HG02852 (cell line): ENCODE results near the gene HOXB7.

Experiments used
- ATAC-seq: cut with Tn5 transposase; IDR thresholded peaks from one replicate; pipeline ENCODE4 v1.9.1; 2021; ENCODE audit warnings: mild to moderate bottlenecking, moderate library complexity; ENCODE audit not compliant: unreplicated experiment

The HOXB7 gene

DNA sequence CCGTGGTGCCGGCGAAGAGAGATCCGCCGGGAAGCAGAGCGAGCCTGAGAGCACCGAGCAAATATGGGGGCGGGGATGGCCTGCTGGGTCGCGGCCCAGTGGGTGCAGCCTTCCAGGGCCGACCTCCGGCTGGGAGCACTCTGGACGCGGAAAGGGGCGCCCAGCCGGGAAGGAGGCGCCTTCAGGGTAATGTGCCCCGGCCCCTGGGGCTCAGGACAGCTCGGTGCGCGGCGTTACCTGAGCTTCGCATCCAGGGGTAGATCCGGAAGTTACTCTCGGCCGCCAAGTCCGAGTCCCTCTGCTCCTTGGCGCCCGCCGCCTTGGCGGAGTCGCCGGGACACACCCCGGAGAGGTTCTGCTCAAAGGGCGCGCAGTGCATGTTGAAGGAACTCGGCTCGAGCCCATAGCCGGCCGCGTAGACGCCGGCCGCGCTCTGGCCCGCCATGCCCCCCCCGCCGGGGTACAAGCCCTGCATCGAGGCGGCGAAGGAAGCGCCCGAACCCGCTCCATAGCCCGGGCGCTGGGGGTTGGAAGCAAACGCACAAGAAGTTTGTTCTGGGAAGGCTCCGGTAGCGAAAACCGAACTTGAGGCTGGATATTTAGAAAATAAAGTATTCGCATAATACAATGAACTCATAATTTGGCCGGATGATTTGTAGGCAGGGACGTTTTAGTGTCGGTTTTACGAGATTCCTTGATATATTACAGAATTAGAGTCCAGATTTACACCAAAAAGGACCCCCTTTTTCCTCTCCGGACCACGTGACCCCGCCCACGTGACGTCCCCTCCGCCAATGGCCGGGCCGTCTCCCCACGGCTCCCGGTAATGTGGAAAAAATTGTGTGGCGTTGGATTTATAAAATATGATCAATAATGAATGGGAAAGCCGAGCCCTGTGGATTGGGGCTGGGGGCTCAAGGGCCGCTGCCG, at the start of gene HOXB7:
HOXB7 (minus strand) TSS at position 736 of the 930 bp plus-strand sequence; CDS start at position 637, 99 bp downstream.
- peak; percentile 41 for ATAC-seq

DNA sequence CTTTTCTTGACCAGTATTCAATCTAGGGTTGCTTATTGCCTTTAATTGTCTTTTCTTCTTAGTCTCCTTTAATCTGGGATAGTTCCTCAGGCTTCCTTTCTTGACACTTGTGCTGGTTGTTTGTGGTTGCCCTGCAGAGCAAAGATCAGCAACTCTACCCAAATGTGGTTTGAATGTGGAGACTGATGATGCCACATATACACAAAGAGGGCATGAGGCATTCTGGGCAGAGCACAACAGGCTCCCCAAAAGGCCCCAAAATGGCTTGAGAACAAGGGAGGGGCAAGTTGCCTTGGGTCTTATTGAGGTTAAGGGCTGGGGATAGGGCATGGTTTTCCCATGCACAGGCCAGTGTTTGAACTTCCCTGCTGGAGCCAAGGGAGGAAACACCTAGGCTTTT, 45.1 kb upstream of the HOXB7 start:
- ATAC-seq, result no peak

DNA sequence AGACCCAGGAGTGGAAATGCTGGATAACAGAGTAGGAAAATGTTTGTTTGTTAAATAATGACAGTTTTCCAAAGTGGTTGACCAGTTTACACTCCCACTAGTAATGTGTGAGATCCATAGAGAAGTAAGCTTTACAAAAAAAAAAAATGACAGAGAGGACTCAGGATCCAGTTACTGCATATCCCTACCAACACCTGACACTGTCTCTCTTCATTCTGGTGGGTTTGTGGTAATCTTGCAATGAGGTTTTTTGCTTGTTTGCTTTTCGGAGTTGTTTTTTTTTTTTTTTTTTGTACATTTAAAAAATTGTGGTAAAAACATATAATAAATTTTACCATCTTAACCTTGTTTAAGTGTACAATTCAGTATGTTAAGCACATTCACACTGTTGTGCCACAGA, 38.9 kb upstream of the HOXB7 start:
- ATAC-seq, result no peak

DNA sequence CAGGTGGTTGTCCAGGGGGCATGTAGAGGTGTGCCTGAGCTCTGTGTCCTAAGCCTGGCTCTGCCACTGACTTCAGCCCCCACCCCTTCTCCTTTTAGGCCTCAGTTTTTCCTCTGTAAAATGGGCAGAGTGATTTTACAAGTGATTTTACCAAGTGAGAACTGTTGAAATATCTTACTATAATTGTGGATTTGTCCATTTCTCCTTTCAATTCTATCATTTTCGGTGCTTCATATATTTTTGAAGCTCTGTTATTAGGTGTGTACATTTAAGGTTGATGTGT, 37.1 kb upstream of the HOXB7 start:
- no peak for ATAC-seq

DNA sequence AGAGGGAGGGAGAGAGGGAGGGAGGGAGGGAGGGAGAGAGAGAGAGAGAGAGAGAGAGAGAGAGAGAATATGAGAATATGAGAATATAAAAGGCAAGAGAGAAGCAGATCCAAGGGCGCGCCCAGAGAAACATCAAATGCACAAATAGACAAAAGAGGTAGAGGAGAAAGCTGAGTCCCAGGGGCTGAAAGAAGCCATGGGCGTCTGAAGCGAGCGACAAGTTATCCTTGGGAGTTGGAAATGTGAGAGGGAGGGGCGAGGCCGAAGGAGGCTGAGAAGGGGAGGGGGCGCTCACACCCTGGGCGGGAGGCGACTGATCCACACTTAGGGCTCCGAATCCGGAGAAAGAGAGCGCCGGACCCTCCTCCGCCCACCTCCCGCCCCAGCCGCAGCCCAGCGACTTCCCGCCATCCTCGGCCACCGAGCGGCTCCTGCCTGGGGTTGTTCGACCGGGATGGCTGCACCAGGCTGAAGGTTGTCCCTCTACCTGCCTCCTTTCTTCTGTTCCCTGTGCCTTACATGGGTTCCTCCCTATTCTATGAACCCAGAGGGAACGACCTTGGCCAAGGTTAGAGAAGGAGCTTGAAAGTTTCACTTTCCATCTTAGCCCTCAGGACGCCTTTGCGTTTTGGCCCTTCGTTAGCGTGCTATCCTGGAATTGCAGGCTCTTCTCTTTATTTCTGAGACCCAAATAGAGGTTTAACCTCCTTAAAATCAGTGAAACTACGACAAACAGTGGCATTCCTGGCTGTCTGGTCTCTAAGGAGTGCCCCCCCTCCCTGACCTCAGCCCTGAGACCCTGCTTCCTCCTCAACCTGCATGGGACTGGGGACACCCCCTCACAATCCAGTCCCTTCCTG, 36.5 kb upstream of the HOXB7 start:
- no peak for ATAC-seq

DNA sequence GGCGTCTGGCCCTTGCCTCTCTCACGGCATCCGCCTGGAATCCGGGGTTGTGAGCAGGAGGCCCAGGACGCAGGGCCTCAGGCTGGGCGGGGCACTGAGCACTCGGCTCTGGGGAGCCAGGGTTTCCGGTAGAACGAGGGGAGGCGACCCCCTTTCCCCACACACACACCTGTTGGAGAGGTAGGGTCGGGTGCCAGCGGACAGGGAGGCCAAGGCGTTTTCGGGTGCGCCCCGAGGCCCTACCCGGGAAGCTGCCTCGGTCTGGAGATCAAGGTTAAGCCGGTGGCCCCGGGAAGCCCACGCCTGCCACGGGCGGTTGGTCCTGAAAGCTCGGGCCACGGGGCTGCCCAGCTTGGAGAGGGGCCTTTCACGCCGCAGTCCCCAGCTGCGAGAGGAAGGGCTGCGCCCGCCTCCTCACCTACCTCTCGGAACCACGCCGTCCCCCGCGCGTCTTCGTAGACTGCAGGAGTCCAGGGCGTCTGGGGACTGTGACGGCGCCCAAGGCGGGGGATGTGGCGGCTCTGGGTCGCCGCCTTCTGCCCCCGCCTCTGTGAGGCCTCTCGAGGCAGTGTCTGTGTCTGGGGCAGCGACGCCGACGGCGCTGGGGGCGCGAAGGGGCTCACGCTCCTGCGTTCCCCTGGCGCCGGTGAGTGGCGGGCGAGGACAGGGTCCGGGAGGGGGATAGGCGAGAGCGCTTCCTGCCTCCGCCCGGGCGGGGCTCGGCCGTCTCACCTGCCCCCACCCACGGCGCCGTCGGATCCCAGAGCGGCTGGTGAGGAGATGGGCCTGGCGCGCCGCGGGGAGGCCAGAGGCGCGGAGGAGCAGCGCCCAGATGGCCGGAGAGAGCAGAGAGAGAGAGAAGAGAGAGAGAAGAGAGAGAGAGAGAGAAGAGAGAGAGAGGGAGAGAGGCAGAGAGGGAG, 35.6 kb upstream of the HOXB7 start:
- no peak for ATAC-seq

DNA sequence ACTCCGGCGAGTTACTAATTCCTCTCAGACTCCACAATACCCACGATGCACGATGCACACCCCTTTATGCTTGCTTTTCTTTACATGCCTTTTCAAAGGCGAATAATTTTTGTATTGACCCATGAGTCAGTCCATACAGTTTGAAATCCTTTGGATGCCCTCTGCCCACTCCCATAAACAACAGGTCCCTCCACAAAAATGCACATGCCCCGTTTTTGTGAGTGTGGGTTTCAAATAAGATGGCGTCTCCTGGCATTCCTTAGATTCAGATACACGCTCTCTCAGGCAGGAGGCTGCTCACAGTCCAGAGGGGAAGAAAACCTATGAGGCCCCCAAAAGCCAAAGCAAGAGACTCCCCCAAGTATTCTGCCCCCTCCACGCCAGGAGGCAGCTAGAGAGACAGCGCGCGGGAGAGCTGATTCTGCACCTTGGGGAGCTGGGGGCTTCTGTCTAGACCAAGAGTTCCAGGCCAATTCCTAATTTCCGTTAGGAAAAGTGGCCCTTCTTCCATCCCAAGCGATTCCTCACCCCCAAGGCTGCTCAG, 34.9 kb upstream of the HOXB7 start:
- no peak for ATAC-seq

DNA sequence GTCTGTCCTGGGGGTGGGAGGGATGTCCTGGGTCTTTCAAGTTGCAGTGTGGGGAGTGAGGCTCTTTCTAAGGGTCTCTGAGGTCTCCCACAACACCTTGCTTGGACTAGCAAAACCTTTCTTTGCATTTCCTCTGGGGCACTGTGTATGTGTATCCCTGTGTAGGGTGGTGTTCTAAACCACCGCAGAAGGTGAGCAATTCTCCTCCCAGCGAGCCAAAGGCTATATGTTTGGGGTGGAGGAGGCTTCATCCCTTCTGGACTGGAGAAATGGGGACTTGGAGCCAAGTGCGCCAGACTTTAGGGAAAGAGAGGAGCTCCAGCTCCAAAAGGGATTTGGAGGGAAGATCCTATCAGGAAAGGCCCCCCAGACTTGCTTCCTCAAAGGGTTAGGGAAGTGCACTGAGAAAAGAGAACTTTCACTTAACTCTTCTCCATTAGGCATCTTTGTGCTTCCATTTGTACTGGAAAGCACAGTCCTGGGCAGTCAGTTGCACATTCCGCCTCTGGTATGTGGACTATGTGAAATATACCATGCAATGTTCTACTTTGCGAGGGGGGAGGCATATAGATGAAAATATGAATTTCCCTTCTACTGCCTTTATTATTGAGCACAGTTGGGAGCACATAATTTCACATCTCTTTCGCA, 34.2 kb upstream of the HOXB7 start:
- ATAC-seq, result no peak

DNA sequence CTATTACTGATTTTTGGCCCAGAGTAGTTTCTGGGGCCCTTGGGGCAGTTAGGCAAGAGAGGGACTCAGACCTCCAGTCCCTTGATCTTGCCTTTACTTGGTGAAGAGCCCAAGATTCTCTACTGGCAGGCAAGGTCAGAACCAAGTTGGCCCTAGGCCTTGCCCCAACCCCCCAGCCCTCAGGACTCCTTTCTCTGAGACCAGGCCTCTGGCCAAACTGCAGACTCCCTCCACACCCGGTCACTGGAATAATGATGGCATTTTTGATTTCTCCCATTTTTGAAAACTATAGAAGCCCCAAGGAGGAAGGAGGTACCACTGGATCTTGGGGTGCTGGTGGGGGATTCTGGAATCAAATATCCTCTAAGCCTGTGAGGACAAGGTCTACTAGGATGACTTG, 33.3 kb upstream of the HOXB7 start:
- ATAC-seq, result no peak

DNA sequence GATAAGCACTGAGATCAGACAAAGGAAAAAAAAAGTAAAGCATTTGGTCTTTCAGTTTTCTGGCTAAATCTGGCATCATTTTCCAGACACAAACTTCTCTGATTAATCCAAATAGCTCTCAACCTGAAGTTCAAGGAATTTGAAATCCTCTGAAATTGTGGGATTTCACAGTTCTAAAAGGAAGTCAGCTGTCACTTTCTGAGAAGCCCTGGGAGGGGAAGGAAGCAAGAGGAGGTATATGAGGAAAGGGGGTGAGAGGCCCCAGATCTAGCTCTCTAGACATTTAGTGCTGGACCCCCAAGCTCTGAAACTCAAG, 32.8 kb upstream of the HOXB7 start:
- ATAC-seq, result no peak

DNA sequence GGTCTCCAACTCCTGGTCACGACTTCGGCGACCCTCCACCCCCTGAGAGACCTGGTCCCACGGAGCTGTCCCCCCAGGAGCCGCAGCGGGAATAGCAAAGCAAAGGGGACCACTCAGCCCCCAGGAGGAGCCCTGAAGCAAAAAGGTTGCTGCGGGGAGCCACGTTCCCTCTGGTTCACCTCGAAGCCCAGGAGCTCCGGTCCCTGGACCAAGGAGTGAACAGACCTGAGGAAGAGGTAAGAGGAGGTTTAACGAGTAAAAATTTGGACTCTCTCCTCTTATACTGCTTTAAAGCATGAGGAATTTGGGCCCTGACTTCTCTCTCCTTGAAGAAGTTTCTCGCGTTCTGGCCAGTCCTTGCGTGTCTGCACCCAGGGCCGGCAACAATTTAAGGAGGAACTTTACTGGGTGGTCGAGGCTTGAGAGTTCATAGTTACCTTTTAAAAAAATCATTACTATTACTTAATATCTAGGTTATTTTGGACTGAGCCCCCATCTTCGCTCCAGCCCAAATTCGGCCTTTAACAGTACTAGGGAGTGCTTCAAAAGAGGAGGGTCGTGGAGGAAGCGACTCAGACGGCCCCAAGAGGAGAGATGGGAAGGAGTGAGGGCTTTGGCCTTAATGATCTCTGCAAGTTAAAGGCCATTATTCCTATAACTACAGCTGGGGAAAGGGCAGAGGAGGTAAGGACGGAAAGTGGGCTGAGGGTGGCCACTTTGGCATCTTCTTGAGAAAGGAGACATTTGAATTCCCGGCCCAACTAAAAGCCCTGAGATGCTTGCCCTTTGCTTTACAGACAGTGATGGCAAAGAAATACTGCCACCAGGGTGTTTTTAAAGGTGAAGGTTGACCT, 32.3 kb upstream of the HOXB7 start:
- ATAC-seq, result no peak

DNA sequence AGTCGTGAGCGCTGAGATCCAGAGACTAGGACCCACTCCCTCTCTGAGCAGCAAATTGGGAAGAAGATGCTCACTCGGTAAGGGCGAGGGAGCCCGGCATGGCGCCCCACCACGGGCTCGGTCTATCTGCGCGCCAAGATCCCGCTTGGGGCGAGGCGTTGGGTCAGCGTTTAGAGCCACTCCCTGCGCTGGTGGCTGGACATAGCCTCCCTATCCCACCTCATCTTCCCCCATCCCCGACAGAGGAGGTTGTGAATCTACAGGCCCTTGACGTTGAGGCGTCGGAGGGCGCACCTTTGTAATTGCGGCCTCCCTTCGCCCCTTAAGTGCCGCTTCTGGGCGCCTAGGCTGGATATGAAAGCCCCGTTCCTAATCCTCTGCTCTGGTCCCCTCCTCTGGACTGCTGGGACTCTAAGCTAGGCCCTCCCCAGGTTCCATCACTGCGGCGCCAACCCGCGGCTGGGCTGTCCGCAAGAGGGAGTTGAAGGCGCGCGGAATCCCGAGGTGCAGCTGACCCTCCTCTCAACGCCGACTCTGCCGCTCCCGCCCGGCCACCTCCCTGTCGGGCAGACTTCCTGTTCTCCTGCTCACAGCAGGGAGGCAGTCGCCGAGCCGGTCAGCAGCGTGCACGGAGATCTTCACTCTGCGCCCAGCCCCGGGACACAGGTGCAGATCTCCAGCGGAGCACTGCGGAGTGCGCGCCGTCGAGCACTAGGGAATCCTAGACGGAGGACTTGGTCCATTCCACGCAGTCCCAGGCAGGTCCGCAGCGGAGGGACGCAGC, 31.4 kb upstream of the HOXB7 start:
- ATAC-seq, result no peak

DNA sequence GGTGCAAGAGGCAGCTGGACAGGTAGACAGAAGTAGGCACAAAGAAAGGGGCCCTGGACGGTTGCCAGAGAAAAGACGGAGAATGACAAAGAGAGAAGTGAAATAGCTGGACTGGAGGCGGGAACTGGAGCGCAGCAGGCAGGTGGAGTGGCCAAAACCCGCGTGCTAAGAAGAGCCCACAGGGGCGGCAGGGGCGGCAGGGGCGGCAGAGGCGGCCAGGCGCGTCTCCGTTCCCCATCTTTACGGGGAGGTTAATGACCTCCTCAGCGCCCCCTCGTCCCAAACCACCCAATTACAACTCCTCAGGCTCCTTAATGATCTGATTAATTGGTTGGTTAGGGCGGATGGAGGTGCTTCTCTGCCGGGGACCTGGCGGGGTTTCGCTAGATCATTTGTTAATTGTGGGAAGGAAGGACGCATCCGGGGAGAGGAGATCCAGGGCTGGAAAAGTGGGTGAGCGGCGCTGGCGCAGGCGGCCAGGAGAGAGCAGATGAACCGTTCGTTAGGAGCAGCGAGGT, 30.8 kb upstream of the HOXB7 start:
- no peak for ATAC-seq

DNA sequence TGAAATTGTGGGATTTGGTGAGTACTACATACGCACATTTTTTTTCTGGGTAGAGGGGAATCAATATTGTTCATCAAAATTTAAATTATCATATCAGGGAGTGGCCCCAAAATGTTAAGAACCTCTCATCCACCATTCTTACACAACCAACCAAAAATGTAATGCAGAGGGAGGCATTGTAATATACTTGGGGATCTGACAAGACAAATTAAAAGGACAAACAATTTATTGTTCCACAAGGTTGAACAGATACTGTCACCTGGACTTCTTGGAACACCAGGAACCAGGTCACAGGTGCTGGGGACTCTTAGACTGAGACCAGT, 30.0 kb upstream of the HOXB7 start:
- no peak for ATAC-seq

DNA sequence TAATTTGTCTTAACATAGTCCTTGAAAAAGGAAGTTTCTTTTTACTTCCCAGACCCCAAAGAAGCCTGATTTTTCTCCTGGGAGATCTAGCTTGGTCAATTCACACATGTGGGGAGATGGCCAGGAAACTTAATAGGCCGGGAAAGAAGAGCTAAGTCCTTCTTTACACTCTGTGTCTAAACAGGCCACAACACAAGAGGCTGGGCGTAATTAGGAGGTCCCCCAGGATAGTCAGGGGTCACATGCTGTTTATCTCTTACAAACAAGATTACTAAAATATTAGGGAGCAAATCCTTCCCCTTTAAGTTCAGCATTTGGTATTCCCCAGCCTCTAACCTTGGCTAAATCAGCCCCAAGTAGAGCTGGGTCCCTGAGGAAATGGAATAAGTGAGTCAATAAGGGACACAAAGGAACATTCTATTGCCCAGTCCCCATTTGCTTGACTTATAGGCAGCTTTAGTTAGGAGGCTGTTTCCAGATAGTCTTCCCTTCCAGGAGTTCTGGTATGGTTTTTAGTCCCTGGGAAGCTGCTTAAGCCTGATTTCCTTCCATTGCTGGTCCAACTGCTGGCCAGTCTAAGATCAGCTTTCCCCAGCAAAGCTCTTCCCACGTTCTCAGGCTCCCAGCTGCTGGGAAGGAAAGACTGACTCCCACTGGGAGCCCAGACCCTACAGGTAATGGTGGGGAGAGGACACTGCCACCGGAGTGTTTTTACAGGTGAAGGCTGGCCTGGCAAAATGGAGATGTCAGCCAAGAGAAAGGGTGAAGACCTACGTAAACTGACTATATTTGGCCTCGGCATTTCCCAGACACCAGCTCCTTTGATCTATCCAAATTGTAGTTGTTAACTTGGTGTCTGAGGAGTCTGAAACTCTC, 29.4 kb upstream of the HOXB7 start:
- no peak for ATAC-seq

DNA sequence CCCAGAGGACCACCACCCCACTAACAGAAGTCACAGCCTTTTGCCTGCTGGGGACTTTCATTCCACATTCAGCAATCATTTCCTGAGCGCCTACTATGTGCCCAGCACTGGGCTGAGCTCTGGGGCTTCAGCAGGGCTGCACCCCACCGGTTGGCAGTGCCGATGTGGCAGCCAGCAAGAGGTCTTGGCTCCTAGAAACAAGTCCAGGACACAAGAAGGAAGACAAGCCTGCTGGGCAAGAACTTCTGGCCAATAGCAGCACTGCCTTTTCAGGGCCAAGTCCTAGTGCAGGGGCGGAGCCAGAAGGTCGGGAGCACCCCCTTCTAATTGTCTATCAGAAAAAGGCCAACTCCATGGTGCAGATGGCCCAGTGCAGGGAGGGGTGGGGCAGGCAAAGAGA, 28.3 kb upstream of the HOXB7 start:
- ATAC-seq, result no peak

DNA sequence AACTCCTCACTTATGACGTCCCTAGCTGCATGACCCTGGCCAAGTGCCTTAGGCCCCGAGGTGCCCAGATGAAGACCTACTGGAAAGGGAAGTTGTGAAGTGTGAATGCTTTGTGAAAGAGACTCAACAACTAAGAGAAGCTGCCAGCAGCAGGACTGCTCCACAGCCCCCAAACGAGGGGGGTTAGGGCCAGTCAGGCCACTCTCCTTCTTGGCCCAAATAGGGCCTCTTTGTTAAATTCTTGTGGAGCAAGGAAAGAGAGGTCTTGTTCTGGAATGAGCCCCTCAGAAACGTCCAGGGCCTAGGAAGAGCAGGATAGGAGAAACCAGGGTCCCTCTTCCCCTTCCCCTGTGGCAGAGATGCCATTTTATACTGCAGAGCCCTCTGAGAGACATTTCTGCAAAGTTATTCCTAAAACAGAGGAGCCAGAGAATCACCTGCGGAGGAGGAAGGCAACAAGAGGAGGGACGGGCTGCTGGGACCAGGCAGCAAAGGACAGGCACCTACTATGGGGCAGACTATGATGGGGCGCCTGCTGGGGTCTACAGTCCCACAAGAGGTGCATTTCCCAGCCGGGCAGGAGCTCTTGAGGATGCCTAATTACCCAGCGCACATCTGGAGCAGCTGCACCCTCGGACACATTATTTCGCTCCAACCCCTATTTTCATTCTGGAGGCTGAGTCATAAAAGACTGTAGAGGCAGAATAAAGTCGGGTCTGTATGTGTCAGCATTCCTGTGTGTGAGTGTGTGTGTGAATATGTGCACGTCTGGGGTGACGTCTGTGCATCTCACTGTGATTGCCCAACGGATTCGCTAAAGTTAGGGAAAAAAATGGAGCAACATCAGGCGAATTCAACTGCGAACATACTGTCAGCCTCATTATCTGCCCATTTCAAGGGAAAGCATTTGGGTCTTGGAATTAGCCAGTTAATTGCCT, 26.8 kb upstream of the HOXB7 start:
- no peak for ATAC-seq
